Heart left ventricle (tissue), 16 donors: ENCODE measurements around the gene TNS1. TPM values are rescaled to one million over a fixed set of nuclear protein-coding genes. Genes with fewer than 3 reads are reported as not detected.
A peak's percentile ranks its signal among the peaks of the same experiment; 100 is the strongest.

Experiments
- ATAC-seq, 4 donors: fragments of 200-7000 bp; cut with Tn5 transposase; one replicate each; pipeline ENCODE4 v1.9.1; 2020 to 2022; ENCODE audit warnings: moderate library complexity in 4 of 4, mild to moderate bottlenecking in 3 of 4, moderate number of reproducible peaks in 1 of 4
- DNase-seq, 5 donors: peaks; one replicate each; pipeline ENCODE4 v3.0.0-alpha.2; 2020
- H3K27ac ChIP-seq, 12 donors: fragments of 200-600 bp; sonication (generic) in 4 of 12; one replicate each; pipeline versions ENCODE4 v1.5.0 to v1.8.0; 2016 to 2022; ENCODE audit warnings: mild to moderate bottlenecking in 2 of 12
- H3K27me3 ChIP-seq, 9 donors: fragments of 200-600 bp; sonication (generic) in 2 of 9; one replicate each; pipeline versions ENCODE4 v1.5.1 to v1.8.0; 2016 to 2022; ENCODE audit warnings: mild to moderate bottlenecking in 3 of 9
- H3K36me3 ChIP-seq, 9 donors: fragments of 200-600 bp; sonication (generic) in 2 of 9; one replicate each; pipeline versions ENCODE4 v1.5.0 to v1.8.0; 2018 to 2022; ENCODE audit warnings: mild to moderate bottlenecking in 2 of 9
- H3K4me1 ChIP-seq, 12 donors: fragments of 200-600 bp; sonication (generic) in 4 of 12; one replicate each; pipeline versions ENCODE4 v1.5.0 to v1.8.0; 2016 to 2022; ENCODE audit warnings: mild to moderate bottlenecking in 3 of 12
- H3K4me3 ChIP-seq, 12 donors: fragments of 200-600 bp; sonication (generic) in 4 of 12; one replicate each; pipeline versions ENCODE4 v1.5.0 to v1.8.0; 2017 to 2022; ENCODE audit warnings: mild to moderate bottlenecking in 9 of 12, moderate library complexity in 4 of 12
- H3K9me3 ChIP-seq, 12 donors: fragments of 200-600 bp; sonication (generic) in 4 of 12; one replicate each; pipeline versions ENCODE4 v1.5.0 to v1.8.0; 2016 to 2022; ENCODE audit warnings: mild to moderate bottlenecking in 1 of 12
- CTCF ChIP-seq, 12 donors: fragments of 200-600 bp; sonication (generic) in 4 of 12; IDR thresholded peaks; one replicate each; pipeline versions ENCODE4 v1.5.0 to v1.8.0; 2018 to 2022; ENCODE audit warnings: antibody characterized with exemption in 12 of 12, mild to moderate bottlenecking in 5 of 12
- POLR2A ChIP-seq, 2 donors: fragments of 450-650 bp; IDR thresholded peaks; one replicate each; pipeline ENCODE4 v1.6.1; 2017; ENCODE audit warnings: antibody characterized with exemption in 2 of 2, mild to moderate bottlenecking in 2 of 2, moderate library complexity in 2 of 2
- WGBS, 4 donors: extraction: QIAGEN DNeasy Blood & Tissue Kit in 2 of 4; methylation state at CpG; one replicate each; pipeline versions ENCODE4 v1.1.5 to v1.1.7; 2013 to 2018; 5-methylcytosine and 5-hydroxymethylcytosine counted together
- intact Hi-C, 10 donors: fragments of 100-400 bp; cut with DNase I; formaldehyde crosslinking; loops; one replicate each; pipeline versions ENCODE4 v1.11.1 to v1.14.2; 2022
- polyA plus RNA-seq, 2 donors: library from polyadenylated mRNA; stranded (reverse); fragments of 200-250 nt; gene quantifications; one replicate each; pipeline ENCODE4 v1.2.3, GENCODE V29; 2013
- total RNA-seq, 9 donors: library from RNA; depleted of rRNA in 2 of 9; stranded (reverse); fragments of >200 nt in 2 of 9; fragmentation: NEBNext Ultra II Directional in 3 of 9; extraction: Animal tissue kit (Norgen Biotek cat#: 25700) in 3 of 9; gene quantifications; one replicate each; pipeline versions ENCODE4 v1.1.0 to v1.2.4, GENCODE V29; 2016 to 2023
- donor health status: ischemic (EF 13 %, LVEDD 7.1; RV severe dilation, severe dysfunction).
- donor health status: healthy with polysubstance abuse.
- donor health status: DM: no; HTN: yes; CAD: no.
- donor health status: DM: no; HTN: no; CAD: no.
- donor health status: ischemic (EF 25% LVEDD 6.9; RV normal size, moderate dysfunction).
- donor health status: ischemic (EF 25% LVEDD 5.7; RV mildly dilated, moderate dysfunction).
- donor health status: healthy.
- donor health status: DM: yes; HTN: yes; CAD: no.
- donor health status: ischemic (EF 35%, LVEDD 5.7; RV mildly dilated, moderate dysfunction).
- donor health status: nonischemic (EF 11% LVEDD 7.7; RV severe dilation, severe dysfunction).
- donor health status: DM: yes; HTN: yes; CAD: no.
- donor health status: PGD.
- donor health status: ischemic (EF 29% LVEDD 5.4; RV normal size, mild dysfunction).
- donor health status: nonischemic (EF 23%, LVEDD 6.1; RV moderate dilation, normal function).

The TNS1 gene
- total and polyA plus RNA-seq, 11 donors, result 243 to 899 (median 669) TPM

- peaks cover 0 to 100% (median 91%) of the 10 kb centered on the region in 9 donors for H3K36me3 ChIP-seq
- no peaks in the 10 kb centered on the region for H3K9me3 ChIP-seq
- DNase-seq, result no peak
- H3K4me1 ChIP-seq, result peaks cover 0 to 87% (median 33%) of the 10 kb centered on the region in 12 donors
- H3K27me3 ChIP-seq, result no peaks in the 10 kb centered on the region
- TF ChIP-seq CTCF (IDR thresholded peaks at IDR 0.05), result no peak
- no peak for TF ChIP-seq POLR2A (IDR thresholded peaks at IDR 0.05)
- no peak for ATAC-seq
- intact Hi-C loops, result loop anchor here in 1 of 10 donors (5.0 kb wide), 1 partner anchor 68 kb away; no protein-coding TSS in a partner anchor
- H3K4me3 ChIP-seq, result no peak overlapping the region
- H3K27ac ChIP-seq, result peak overlapping the region in 5 of 12 donors; percentile 5 to 74 (median 48)
- 98 to 100% (median 100%) methylated on average over 1 of the region's 1 CpG for WGBS, 4 donors
Measured at GRCh38 chr2:217875138-217875537, 127.7 kb downstream of the TNS1 start.

- H3K9me3 ChIP-seq, result no peaks in the 10 kb centered on the region
- no peak for TF ChIP-seq POLR2A (IDR thresholded peaks at IDR 0.05)
- no peak for TF ChIP-seq CTCF (IDR thresholded peaks at IDR 0.05)
- no peaks in the 10 kb centered on the region for H3K27me3 ChIP-seq
- intact Hi-C loops, result no loop called here
- ATAC-seq (no peak), DNase-seq (no peak)
- H3K4me1 ChIP-seq, result peaks cover 0 to 87% (median 32%) of the 10 kb centered on the region in 12 donors
- H3K4me3 ChIP-seq, result no peak overlapping the region
- WGBS, 4 donors, result 78 to 88% (median 85%) methylated on average over 8 of the region's 8 CpGs
- H3K36me3 ChIP-seq, result peaks cover 0 to 100% (median 90%) of the 10 kb centered on the region in 9 donors
- peak overlapping the region in 2 of 12 donors; percentile 5 to 57 for H3K27ac ChIP-seq
Measured at GRCh38 chr2:217873371-217873770, 129.4 kb downstream of the TNS1 start.

GRCh38 chr2:217872319-217872718 lies 130.5 kb downstream of the TNS1 start:
- H3K27me3 ChIP-seq, result no peaks in the 10 kb centered on the region
- no peaks in the 10 kb centered on the region for H3K9me3 ChIP-seq
- intact Hi-C loops, result no loop called here
- TF ChIP-seq CTCF (IDR thresholded peaks at IDR 0.05) (peak in 3 of 12 donors; percentile 16 to 32 (median 18)), POLR2A (IDR thresholded peaks at IDR 0.05) (no peak)
- peaks cover 0 to 77% (median 28%) of the 10 kb centered on the region in 12 donors for H3K4me1 ChIP-seq
- H3K27ac ChIP-seq, result peak overlapping the region in 1 of 12 donors; percentile 57
- ATAC-seq (no peak), DNase-seq (no peak)
- peaks cover 2 to 100% (median 90%) of the 10 kb centered on the region in 9 donors for H3K36me3 ChIP-seq
- WGBS, 4 donors, result 40 to 61% (median 51%) methylated on average over 2 of the region's 2 CpGs
- no peak overlapping the region for H3K4me3 ChIP-seq

- ATAC-seq, result peak in 3 of 4 donors; percentile 49 to 69 (median 55)
- Histone ChIP-seq H3K27me3 (no peaks in the 10 kb centered on the region), H3K27ac (peak overlapping the region in 8 of 12 donors; percentile 4 to 57 (median 51)), H3K9me3 (no peaks in the 10 kb centered on the region), H3K4me1 (peaks cover 0 to 75% (median 35%) of the 10 kb centered on the region in 12 donors), H3K36me3 (peaks cover 2 to 100% (median 95%) of the 10 kb centered on the region in 9 donors), H3K4me3 (no peak overlapping the region)
- no peak for DNase-seq
- 63 to 71% (median 68%) methylated on average over 13 of the region's 13 CpGs for WGBS, 4 donors
- intact Hi-C loops, result no loop called here
- TF ChIP-seq CTCF (IDR thresholded peaks at IDR 0.05) (no peak), POLR2A (IDR thresholded peaks at IDR 0.05) (no peak)
Measured at GRCh38 chr2:217870528-217871011, 132.2 kb downstream of the TNS1 start.
